Hepatocyte (in vitro differentiated cells): ENCODE measurements around the gene KRTAP22-2.

ENCODE experiments used
- EZH2 ChIP-seq: fragments of 200-600 bp; sonication (generic); IDR thresholded peaks from 2 replicates; pipeline ENCODE4 v1.6.1; 2016; ENCODE audit warnings: antibody characterized with exemption, mild to moderate bottlenecking, borderline replicate concordance
- TF ChIP-seq, protein P1 (sequence below): fragments of 200-600 bp; sonication (generic); IDR thresholded peaks from 2 replicates; pipeline ENCODE4 v1.5.1; 2016; ENCODE audit warnings: antibody characterized with exemption, mild to moderate bottlenecking; ENCODE audit not compliant: poor library complexity

DNA sequence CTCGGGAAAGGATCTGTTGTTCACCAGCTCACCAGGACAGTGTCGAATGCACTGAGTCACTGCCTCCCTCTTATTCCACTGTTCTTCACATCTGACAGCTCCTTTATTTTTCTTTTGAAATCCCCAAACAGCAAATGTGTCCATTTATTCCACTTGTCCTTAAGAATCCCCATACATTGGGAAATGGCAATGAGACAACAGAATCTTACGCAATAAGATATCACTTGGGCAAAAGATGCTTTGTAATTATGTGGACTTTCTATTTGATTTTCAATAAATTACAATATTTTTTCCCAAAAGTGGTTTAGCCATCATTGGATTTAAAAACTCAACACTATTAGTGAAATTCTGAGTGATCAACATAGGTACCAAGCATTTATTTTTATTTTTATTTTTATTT is 48.5 kb upstream of the KRTAP22-2 start:
- TF ChIP-seq, protein P1, sequence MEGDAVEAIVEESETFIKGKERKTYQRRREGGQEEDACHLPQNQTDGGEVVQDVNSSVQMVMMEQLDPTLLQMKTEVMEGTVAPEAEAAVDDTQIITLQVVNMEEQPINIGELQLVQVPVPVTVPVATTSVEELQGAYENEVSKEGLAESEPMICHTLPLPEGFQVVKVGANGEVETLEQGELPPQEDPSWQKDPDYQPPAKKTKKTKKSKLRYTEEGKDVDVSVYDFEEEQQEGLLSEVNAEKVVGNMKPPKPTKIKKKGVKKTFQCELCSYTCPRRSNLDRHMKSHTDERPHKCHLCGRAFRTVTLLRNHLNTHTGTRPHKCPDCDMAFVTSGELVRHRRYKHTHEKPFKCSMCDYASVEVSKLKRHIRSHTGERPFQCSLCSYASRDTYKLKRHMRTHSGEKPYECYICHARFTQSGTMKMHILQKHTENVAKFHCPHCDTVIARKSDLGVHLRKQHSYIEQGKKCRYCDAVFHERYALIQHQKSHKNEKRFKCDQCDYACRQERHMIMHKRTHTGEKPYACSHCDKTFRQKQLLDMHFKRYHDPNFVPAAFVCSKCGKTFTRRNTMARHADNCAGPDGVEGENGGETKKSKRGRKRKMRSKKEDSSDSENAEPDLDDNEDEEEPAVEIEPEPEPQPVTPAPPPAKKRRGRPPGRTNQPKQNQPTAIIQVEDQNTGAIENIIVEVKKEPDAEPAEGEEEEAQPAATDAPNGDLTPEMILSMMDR, result no peak
- TF ChIP-seq EZH2, result no peak
